Psoas muscle (tissue), 8 donors: ENCODE data around the gene COMMD10. TPM values are rescaled to one million over a fixed set of nuclear protein-coding genes. Genes with fewer than 3 reads are reported as not detected.
A peak's percentile ranks its signal among the peaks of the same experiment; 100 is the strongest.

ENCODE experiments used
- ATAC-seq, 4 donors: fragments of 200-7000 bp; cut with Tn5 transposase; one replicate each; pipeline ENCODE4 v1.9.1; 2020; ENCODE audit warnings: moderate library complexity in 3 of 4, mild to moderate bottlenecking in 2 of 4
- DNase-seq, 2 donors: peaks; one replicate each; pipeline ENCODE4 v3.0.0-alpha.2; 2020
- H3K27ac ChIP-seq: fragments of 200-600 bp; one replicate; pipeline ENCODE4 v1.8.0; 2022
- H3K27me3 ChIP-seq, 3 donors: fragments of 200-600 bp in 1 of 3; one replicate each; pipeline versions ENCODE4 v1.6.1 to v1.8.0; 2013 to 2022; ENCODE audit warnings: low read length in 2 of 3, mild to moderate bottlenecking in 2 of 3, moderate library complexity in 1 of 3; ENCODE audit not compliant: insufficient read depth in 3 of 3
- H3K36me3 ChIP-seq, 2 donors: fragments of 200-600 bp in 1 of 2; one replicate each; pipeline versions ENCODE4 v1.6.1 to v1.8.0; 2013 to 2022; ENCODE audit warnings: low read depth in 1 of 2, mild to moderate bottlenecking in 1 of 2, moderate library complexity in 1 of 2; ENCODE audit not compliant: insufficient read depth in 1 of 2
- H3K4me1 ChIP-seq: fragments of 200-600 bp; one replicate; pipeline ENCODE4 v1.8.0; 2022
- H3K4me3 ChIP-seq: fragments of 200-600 bp; one replicate; pipeline ENCODE4 v1.8.0; 2022; ENCODE audit warnings: mild to moderate bottlenecking
- H3K9me3 ChIP-seq: fragments of 200-600 bp; one replicate; pipeline ENCODE4 v1.8.0; 2022
- WGBS, 3 donors: extraction: QIAGEN DNeasy Blood & Tissue Kit; methylation state at CpG; one replicate each; pipeline versions ENCODE4 v1.1.6 to v1.1.7; 2013; 5-methylcytosine and 5-hydroxymethylcytosine counted together
- intact Hi-C, 2 donors: fragments of 100-400 bp; cut with DNase I; formaldehyde crosslinking; loops; one replicate each; pipeline versions ENCODE4 v1.11.0 to v1.14.2; 2022
- polyA plus RNA-seq, 3 donors: library from polyadenylated mRNA; stranded (reverse); fragments of 200-250 nt; gene quantifications; one replicate each; pipeline ENCODE4 v1.2.3, GENCODE V29; 2013
- total RNA-seq, 4 donors: library from RNA; stranded (reverse); fragmentation: NEBNext Ultra II Directional in 2 of 4; extraction: Animal tissue kit (Norgen Biotek cat#: 25700) in 2 of 4; gene quantifications; one replicate each; pipeline versions ENCODE4 v1.2.1 to v1.2.4, GENCODE V29; 2021 to 2023
- TF ChIP-seq, protein P1 (sequence below): fragments of 200-600 bp; IDR thresholded peaks from one replicate; pipeline ENCODE4 v1.8.0; 2022; ENCODE audit warnings: antibody characterized with exemption
- donor health status: healthy with polysubstance abuse.
- donor health status: DM: no; HTN: no; CAD: no; lungs with moderate emphysema.
- donor health status: Bipolar disorder and iron deficiency.
- donor health status: healthy.
- donor health status: DM: yes; HTN: yes; CAD: no.
- donor health status: DM: no; HTN: no; CAD: no.
- donor health status: DM: no; HTN: no; CAD: no.
- donor health status: DM: yes; HTN: yes; CAD: no.

The COMMD10 gene
- total and polyA plus RNA-seq, 7 donors: 8.4 to 23.0 (median 16.7) TPM

GRCh38 chr5:116130976-116131375 is 46.2 kb downstream of the COMMD10 start:
- TF ChIP-seq, protein P1, sequence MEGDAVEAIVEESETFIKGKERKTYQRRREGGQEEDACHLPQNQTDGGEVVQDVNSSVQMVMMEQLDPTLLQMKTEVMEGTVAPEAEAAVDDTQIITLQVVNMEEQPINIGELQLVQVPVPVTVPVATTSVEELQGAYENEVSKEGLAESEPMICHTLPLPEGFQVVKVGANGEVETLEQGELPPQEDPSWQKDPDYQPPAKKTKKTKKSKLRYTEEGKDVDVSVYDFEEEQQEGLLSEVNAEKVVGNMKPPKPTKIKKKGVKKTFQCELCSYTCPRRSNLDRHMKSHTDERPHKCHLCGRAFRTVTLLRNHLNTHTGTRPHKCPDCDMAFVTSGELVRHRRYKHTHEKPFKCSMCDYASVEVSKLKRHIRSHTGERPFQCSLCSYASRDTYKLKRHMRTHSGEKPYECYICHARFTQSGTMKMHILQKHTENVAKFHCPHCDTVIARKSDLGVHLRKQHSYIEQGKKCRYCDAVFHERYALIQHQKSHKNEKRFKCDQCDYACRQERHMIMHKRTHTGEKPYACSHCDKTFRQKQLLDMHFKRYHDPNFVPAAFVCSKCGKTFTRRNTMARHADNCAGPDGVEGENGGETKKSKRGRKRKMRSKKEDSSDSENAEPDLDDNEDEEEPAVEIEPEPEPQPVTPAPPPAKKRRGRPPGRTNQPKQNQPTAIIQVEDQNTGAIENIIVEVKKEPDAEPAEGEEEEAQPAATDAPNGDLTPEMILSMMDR: no peak
- Histone ChIP-seq H3K4me3 (no peak overlapping the region), H3K27ac (no peak overlapping the region), H3K9me3 (no peaks in the 10 kb centered on the region), H3K27me3 (no peaks in the 10 kb centered on the region), H3K36me3 (peaks cover 0 to 4% of the 10 kb centered on the region in 2 donors), H3K4me1 (peaks cover 12% of the 10 kb centered on the region)
- intact Hi-C loops: loop anchor here in 1 of 2 donors (10.0 kb wide), 2 partner anchors 444 to 814 kb away; partner anchors contain the start of gene SEMA6A
- WGBS, 3 donors: 96 to 97% (median 96%) methylated on average over 2 of the region's 2 CpGs
- ATAC-seq (no peak), DNase-seq (no peak)

GRCh38 chr5:116133281-116133680 is 48.5 kb downstream of the COMMD10 start:
- H3K36me3 ChIP-seq: peaks cover 0 to 4% of the 10 kb centered on the region in 2 donors
- H3K27me3 ChIP-seq: no peaks in the 10 kb centered on the region
- no peak overlapping the region for H3K4me3 ChIP-seq
- ATAC-seq: peak in 1 of 4 donors; percentile 40
- peaks cover 12% of the 10 kb centered on the region for H3K4me1 ChIP-seq
- no peak overlapping the region for H3K27ac ChIP-seq
- no peaks in the 10 kb centered on the region for H3K9me3 ChIP-seq
- intact Hi-C loops: loop anchor here in 1 of 2 donors (10.0 kb wide), 2 partner anchors 442 to 812 kb away; partner anchors contain the start of gene SEMA6A
- no peak for DNase-seq
- TF ChIP-seq, protein P1: no peak
- WGBS, 3 donors: 66 to 84% (median 72%) methylated on average over 3 of the region's 3 CpGs

DNA sequence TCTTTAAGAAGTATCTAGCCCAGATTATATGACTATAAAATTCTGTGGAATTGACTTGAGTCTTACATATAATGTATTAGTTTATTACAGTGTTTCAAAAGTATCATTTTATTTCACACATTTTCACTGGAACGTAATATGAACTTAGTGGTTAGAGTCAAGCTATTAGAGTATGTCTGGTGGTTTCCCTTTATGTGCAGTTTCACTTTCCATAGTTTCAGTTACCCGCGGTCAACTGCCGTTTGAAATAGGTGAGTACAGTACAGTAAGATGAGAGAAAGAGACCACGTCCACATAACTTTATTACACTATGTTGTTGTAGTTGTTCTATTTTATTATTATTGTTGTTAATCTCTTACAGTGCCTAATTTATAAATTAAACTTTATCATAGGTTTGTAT is 50.5 kb downstream of the COMMD10 start:
- no peak for DNase-seq
- Histone ChIP-seq H3K9me3 (no peaks in the 10 kb centered on the region), H3K27me3 (no peaks in the 10 kb centered on the region), H3K27ac (no peak overlapping the region), H3K4me3 (no peak overlapping the region), H3K4me1 (peaks cover 12% of the 10 kb centered on the region), H3K36me3 (peaks cover 0 to 4% of the 10 kb centered on the region in 2 donors)
- TF ChIP-seq, protein P1: no peak
- intact Hi-C loops: loop anchor here in 1 of 2 donors (10.0 kb wide), 2 partner anchors 439 to 809 kb away; partner anchors contain the start of gene SEMA6A
- ATAC-seq: no peak
- 63 to 76% (median 70%) methylated on average over 5 of the region's 5 CpGs for WGBS, 3 donors

DNA sequence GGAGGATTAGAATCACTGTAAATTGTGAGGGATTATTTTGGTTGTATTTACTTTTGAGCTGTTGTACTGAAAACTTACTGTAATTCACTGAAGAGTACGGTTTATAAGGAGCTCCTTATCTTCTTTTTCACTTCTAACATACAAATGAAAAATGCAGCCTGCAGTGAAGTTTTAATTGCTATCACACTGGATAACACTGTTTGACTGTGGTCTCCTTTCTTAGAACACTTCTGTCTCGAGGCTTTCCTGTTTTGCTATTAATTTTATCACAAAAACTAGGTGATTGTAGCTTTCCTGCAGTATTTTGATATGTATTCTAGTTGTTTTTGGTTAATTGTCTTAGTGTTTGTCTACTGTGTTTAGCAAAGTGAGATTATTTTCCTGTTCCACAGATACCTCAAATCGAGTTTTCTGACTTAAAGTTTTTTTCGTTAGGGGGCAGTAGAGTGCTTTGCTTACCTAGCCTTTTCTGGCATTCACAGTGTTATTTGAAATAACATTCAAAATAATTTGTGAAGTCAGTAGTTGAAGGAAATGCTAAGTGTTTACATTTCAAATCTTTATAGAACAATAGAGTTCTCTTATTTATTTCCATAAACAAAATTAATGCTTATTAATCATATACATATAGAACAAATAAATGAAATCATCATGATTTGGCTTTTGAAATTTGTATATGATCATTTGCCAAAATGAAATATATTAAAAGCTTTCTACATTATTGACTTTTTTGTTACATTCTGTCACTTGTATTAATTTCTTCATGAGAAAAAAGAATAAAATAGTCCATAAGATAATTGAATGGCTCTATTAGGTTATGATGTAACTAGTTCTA is 52.9 kb downstream of the COMMD10 start:
- Histone ChIP-seq H3K9me3 (peaks cover 3% of the 10 kb centered on the region), H3K36me3 (peaks cover 0 to 4% of the 10 kb centered on the region in 2 donors), H3K27me3 (no peaks in the 10 kb centered on the region), H3K4me3 (no peak overlapping the region), H3K4me1 (peaks cover 7% of the 10 kb centered on the region), H3K27ac (no peak overlapping the region)
- intact Hi-C loops: loop anchor here in 1 of 2 donors (10.0 kb wide), 2 partner anchors 437 to 807 kb away; partner anchors contain the start of gene SEMA6A
- peak in 2 of 4 donors; percentile 37 to 72 for ATAC-seq
- no peak for DNase-seq
- WGBS, 3 donors: 24 to 30% (median 25%) methylated on average over 4 of the region's 4 CpGs
- TF ChIP-seq, protein P1: peak; percentile 84
